ENCODE data around the gene CDRT15. TPM values are rescaled to one million over a fixed set of nuclear protein-coding genes. Genes with fewer than 3 reads are reported as not detected.
"Not testable (repeated sequence)": the region's sequence is repeated elsewhere in the genome, so short reads cannot be mapped to it uniquely, and the experiment has no call there.

Gene CDRT15
- total RNA-seq, 1 donor from 2014 or later, result not detected

GRCh38 chr17:14269473-14269872 is 32.8 kb upstream of the CDRT15 start:
- peaks cover 2% of the 10 kb centered on the region for H3K27me3 Mint-ChIP-seq (ENCODE audit: unreplicated experiment)
- no peak overlapping the region for H3K4me3 Mint-ChIP-seq (ENCODE audit: unreplicated experiment)
- no peaks in the 10 kb centered on the region for H3K36me3 Mint-ChIP-seq (ENCODE audit: unreplicated experiment)
- TF ChIP-seq CTCF (IDR thresholded peaks at IDR 0.05; ENCODE audit: partially characterized antibody, unreplicated experiment), result no peak
- DNase-seq, result no peak
- H3K4me1 Mint-ChIP-seq (ENCODE audit: low read depth, unreplicated experiment), result peaks cover 8% of the 10 kb centered on the region
- peaks cover 5% of the 10 kb centered on the region for H3K9me3 Mint-ChIP-seq (ENCODE audit: unreplicated experiment)
- peak overlapping the region; percentile 1 for H3K27ac Mint-ChIP-seq (ENCODE audit: unreplicated experiment)

GRCh38 chr17:14268264-14268663 is 31.6 kb upstream of the CDRT15 start:
- no peak for TF ChIP-seq CTCF (IDR thresholded peaks at IDR 0.05; ENCODE audit: partially characterized antibody, unreplicated experiment)
- no peak for DNase-seq
- peaks cover 5% of the 10 kb centered on the region for H3K9me3 Mint-ChIP-seq (ENCODE audit: unreplicated experiment)
- H3K4me1 Mint-ChIP-seq (ENCODE audit: low read depth, unreplicated experiment), result peaks cover 8% of the 10 kb centered on the region
- H3K4me3 Mint-ChIP-seq (ENCODE audit: unreplicated experiment), result no peak overlapping the region
- H3K27me3 Mint-ChIP-seq (ENCODE audit: unreplicated experiment), result peaks cover 2% of the 10 kb centered on the region
- no peaks in the 10 kb centered on the region for H3K36me3 Mint-ChIP-seq (ENCODE audit: unreplicated experiment)
- H3K27ac Mint-ChIP-seq (ENCODE audit: unreplicated experiment), result no peak overlapping the region

GRCh38 chr17:14261406-14261805 is 24.7 kb upstream of the CDRT15 start:
- no peaks in the 10 kb centered on the region for H3K4me1 Mint-ChIP-seq (ENCODE audit: low read depth, unreplicated experiment)
- H3K27me3 Mint-ChIP-seq (ENCODE audit: unreplicated experiment), result no peaks in the 10 kb centered on the region
- H3K36me3 Mint-ChIP-seq (ENCODE audit: unreplicated experiment), result peaks cover 9% of the 10 kb centered on the region
- H3K4me3 Mint-ChIP-seq (ENCODE audit: unreplicated experiment), result no peak overlapping the region
- TF ChIP-seq CTCF (IDR thresholded peaks at IDR 0.05; ENCODE audit: partially characterized antibody, unreplicated experiment), result no peak
- DNase-seq, result no peak
- H3K27ac Mint-ChIP-seq (ENCODE audit: unreplicated experiment), result no peak overlapping the region
- peaks cover 3% of the 10 kb centered on the region for H3K9me3 Mint-ChIP-seq (ENCODE audit: unreplicated experiment)

GRCh38 chr17:14245629-14246028 is 9.0 kb upstream of the CDRT15 start:
- TF ChIP-seq CTCF (IDR thresholded peaks at IDR 0.05; ENCODE audit: partially characterized antibody, unreplicated experiment), result no peak
- no peaks in the 10 kb centered on the region for H3K27me3 Mint-ChIP-seq (ENCODE audit: unreplicated experiment)
- H3K36me3 Mint-ChIP-seq (ENCODE audit: unreplicated experiment), result no peaks in the 10 kb centered on the region
- no peaks in the 10 kb centered on the region for H3K9me3 Mint-ChIP-seq (ENCODE audit: unreplicated experiment)
- H3K27ac Mint-ChIP-seq (ENCODE audit: unreplicated experiment), result no peak overlapping the region
- DNase-seq, result no peak
- H3K4me3 Mint-ChIP-seq (ENCODE audit: unreplicated experiment), result no peak overlapping the region
- H3K4me1 Mint-ChIP-seq (ENCODE audit: low read depth, unreplicated experiment), result no peaks in the 10 kb centered on the region

GRCh38 chr17:14245002-14245401 is 8.3 kb upstream of the CDRT15 start:
- Mint-ChIP-seq H3K27ac (ENCODE audit: unreplicated experiment) (no peak overlapping the region), H3K36me3 (ENCODE audit: unreplicated experiment) (no peaks in the 10 kb centered on the region), H3K9me3 (ENCODE audit: unreplicated experiment) (no peaks in the 10 kb centered on the region), H3K4me1 (ENCODE audit: low read depth, unreplicated experiment) (no peaks in the 10 kb centered on the region), H3K4me3 (ENCODE audit: unreplicated experiment) (no peak overlapping the region), H3K27me3 (ENCODE audit: unreplicated experiment) (no peaks in the 10 kb centered on the region)
- TF ChIP-seq CTCF (IDR thresholded peaks at IDR 0.05; ENCODE audit: partially characterized antibody, unreplicated experiment), result no peak
- no peak for DNase-seq

GRCh38 chr17:14239271-14239670 is 2.6 kb upstream of the CDRT15 start:
- H3K27me3 Mint-ChIP-seq (ENCODE audit: unreplicated experiment); DNase-seq; H3K27ac Mint-ChIP-seq (ENCODE audit: unreplicated experiment); H3K9me3 Mint-ChIP-seq (ENCODE audit: unreplicated experiment); H3K4me1 Mint-ChIP-seq (ENCODE audit: low read depth, unreplicated experiment); H3K4me3 Mint-ChIP-seq (ENCODE audit: unreplicated experiment); H3K36me3 Mint-ChIP-seq (ENCODE audit: unreplicated experiment): not testable (repeated sequence)

- not testable (repeated sequence) for H3K4me3 Mint-ChIP-seq (ENCODE audit: unreplicated experiment); H3K27me3 Mint-ChIP-seq (ENCODE audit: unreplicated experiment); H3K27ac Mint-ChIP-seq (ENCODE audit: unreplicated experiment); H3K4me1 Mint-ChIP-seq (ENCODE audit: low read depth, unreplicated experiment); DNase-seq; H3K36me3 Mint-ChIP-seq (ENCODE audit: unreplicated experiment); H3K9me3 Mint-ChIP-seq (ENCODE audit: unreplicated experiment)
Measured at GRCh38 chr17:14236032-14236431, 630 bp downstream of the CDRT15 start.

- H3K4me1 Mint-ChIP-seq (ENCODE audit: low read depth, unreplicated experiment); H3K27ac Mint-ChIP-seq (ENCODE audit: unreplicated experiment); H3K4me3 Mint-ChIP-seq (ENCODE audit: unreplicated experiment); DNase-seq; H3K9me3 Mint-ChIP-seq (ENCODE audit: unreplicated experiment); H3K27me3 Mint-ChIP-seq (ENCODE audit: unreplicated experiment); H3K36me3 Mint-ChIP-seq (ENCODE audit: unreplicated experiment): not testable (repeated sequence)
Measured at GRCh38 chr17:14235047-14235446, 1.6 kb downstream of the CDRT15 start.

Measured in glutamatergic neuron (in vitro differentiated cells).